Neuron (in vitro differentiated cells): ENCODE results near the gene TTBK1.

Source experiments
- H2AFZ ChIP-seq: one replicate; pipeline ENCODE4 v1.6.1; 2013; ENCODE audit warnings: low read depth, mild to moderate bottlenecking, inconsistent platforms, low read length, moderate library complexity
- H3K27me3 ChIP-seq: one replicate; pipeline ENCODE4 v1.6.1; 2013; ENCODE audit warnings: low read length; ENCODE audit not compliant: insufficient read depth
- H3K36me3 ChIP-seq: one replicate; pipeline ENCODE4 v1.6.1; 2013; ENCODE audit warnings: low read length; ENCODE audit not compliant: insufficient read depth
- H3K4me1 ChIP-seq: one replicate; pipeline ENCODE4 v1.6.1; 2013; ENCODE audit warnings: low read length; ENCODE audit not compliant: insufficient read depth
- H3K4me3 ChIP-seq: 2 replicates; pipeline ENCODE4 v1.5.1; 2013; ENCODE audit warnings: mild to moderate bottlenecking, low read length, moderate library complexity
- H3K9me3 ChIP-seq: one replicate; pipeline ENCODE4 v1.6.1; 2013; ENCODE audit warnings: low read length

Gene TTBK1

GRCh38 chr6:43229803-43230620, 13.3 kb upstream of the TTBK1 start:
- H3K4me3 ChIP-seq: peak overlapping the region; percentile 60
- no peaks in the 10 kb centered on the region for H3K9me3 ChIP-seq
- H2AFZ ChIP-seq: peak overlapping the region; percentile 97
- H3K36me3 ChIP-seq: peaks cover 3% of the 10 kb centered on the region
- peaks cover 3% of the 10 kb centered on the region for H3K4me1 ChIP-seq
- no peaks in the 10 kb centered on the region for H3K27me3 ChIP-seq

- Histone ChIP-seq H3K36me3 (no peaks in the 10 kb centered on the region), H2AFZ (no peak overlapping the region), H3K4me3 (no peak overlapping the region), H3K27me3 (no peaks in the 10 kb centered on the region), H3K4me1 (peaks cover 3% of the 10 kb centered on the region), H3K9me3 (no peaks in the 10 kb centered on the region)
Observed at GRCh38 chr6:43231053-43231452, 12.2 kb upstream of the TTBK1 start.

GRCh38 chr6:43231735-43232450, 11.4 kb upstream of the TTBK1 start:
- Histone ChIP-seq H3K9me3 (no peaks in the 10 kb centered on the region), H3K4me3 (no peak overlapping the region), H3K36me3 (no peaks in the 10 kb centered on the region), H3K27me3 (no peaks in the 10 kb centered on the region), H3K4me1 (peaks cover 3% of the 10 kb centered on the region), H2AFZ (no peak overlapping the region)

- no peak overlapping the region for H3K4me3 ChIP-seq
- peaks cover 7% of the 10 kb centered on the region for H3K27me3 ChIP-seq
Observed at GRCh38 chr6:43235841-43236240, 7.4 kb upstream of the TTBK1 start.

GRCh38 chr6:43239054-43239453, 4.2 kb upstream of the TTBK1 start:
- Histone ChIP-seq H2AFZ (no peak overlapping the region), H3K27me3 (peaks cover 19% of the 10 kb centered on the region), H3K4me1 (peaks cover 6% of the 10 kb centered on the region), H3K4me3 (no peak overlapping the region), H3K9me3 (no peaks in the 10 kb centered on the region), H3K36me3 (no peaks in the 10 kb centered on the region)

More at GRCh38 chr6:43235841-43236240, 7.4 kb upstream of the TTBK1 start:
- Histone ChIP-seq H3K4me1 (no peaks in the 10 kb centered on the region), H3K9me3 (no peaks in the 10 kb centered on the region), H2AFZ (no peak overlapping the region), H3K36me3 (no peaks in the 10 kb centered on the region)

- H3K9me3 ChIP-seq: no peaks in the 10 kb centered on the region
- peaks cover 19% of the 10 kb centered on the region for H3K27me3 ChIP-seq
- peaks cover 11% of the 10 kb centered on the region for H3K4me1 ChIP-seq
- H3K4me3 ChIP-seq: no peak overlapping the region
- no peaks in the 10 kb centered on the region for H3K36me3 ChIP-seq
- H2AFZ ChIP-seq: no peak overlapping the region
Observed at GRCh38 chr6:43240950-43241349, 2.3 kb upstream of the TTBK1 start.

GRCh38 chr6:43241446-43241845, 1.8 kb upstream of the TTBK1 start:
- H3K27me3 ChIP-seq: peaks cover 19% of the 10 kb centered on the region
- no peaks in the 10 kb centered on the region for H3K36me3 ChIP-seq
- H3K4me1 ChIP-seq: peaks cover 16% of the 10 kb centered on the region

GRCh38 chr6:43243664-43244321, 512 bp downstream of the TTBK1 start:
- H3K9me3 ChIP-seq: no peaks in the 10 kb centered on the region
- peaks cover 11% of the 10 kb centered on the region for H3K27me3 ChIP-seq
- no peak overlapping the region for H2AFZ ChIP-seq
- H3K4me3 ChIP-seq: peak overlapping the region; percentile 43
- peaks cover 24% of the 10 kb centered on the region for H3K4me1 ChIP-seq
- H3K36me3 ChIP-seq: no peaks in the 10 kb centered on the region

More at GRCh38 chr6:43241446-43241845, 1.8 kb upstream of the TTBK1 start:
- no peak overlapping the region for H2AFZ ChIP-seq
- H3K4me3 ChIP-seq: no peak overlapping the region
- no peaks in the 10 kb centered on the region for H3K9me3 ChIP-seq

GRCh38 chr6:43246301-43247113, 3.2 kb downstream of the TTBK1 start:
- no peaks in the 10 kb centered on the region for H3K36me3 ChIP-seq
- peaks cover 34% of the 10 kb centered on the region for H3K4me1 ChIP-seq
- H2AFZ ChIP-seq: peak overlapping the region; percentile 42
- H3K9me3 ChIP-seq: no peaks in the 10 kb centered on the region
- H3K4me3 ChIP-seq: peak overlapping the region; percentile 78
- peaks cover 6% of the 10 kb centered on the region for H3K27me3 ChIP-seq

GRCh38 chr6:43247114-43247999, 4.1 kb downstream of the TTBK1 start:
- peak overlapping the region; percentile 42 for H2AFZ ChIP-seq
- H3K4me3 ChIP-seq: peak overlapping the region; percentile 78
- peaks cover 37% of the 10 kb centered on the region for H3K4me1 ChIP-seq
- no peaks in the 10 kb centered on the region for H3K27me3 ChIP-seq
- H3K36me3 ChIP-seq: no peaks in the 10 kb centered on the region
- H3K9me3 ChIP-seq: no peaks in the 10 kb centered on the region

GRCh38 chr6:43248101-43248500, 4.8 kb downstream of the TTBK1 start:
- Histone ChIP-seq H3K4me1 (peaks cover 36% of the 10 kb centered on the region), H3K27me3 (no peaks in the 10 kb centered on the region), H3K36me3 (no peaks in the 10 kb centered on the region), H3K4me3 (peak overlapping the region; percentile 78), H3K9me3 (no peaks in the 10 kb centered on the region), H2AFZ (peak overlapping the region; percentile 42)

- no peak overlapping the region for H3K4me3 ChIP-seq
- H3K27me3 ChIP-seq: no peaks in the 10 kb centered on the region
- H3K36me3 ChIP-seq: peaks cover under 1% of the 10 kb centered on the region
- H3K9me3 ChIP-seq: no peaks in the 10 kb centered on the region
- H3K4me1 ChIP-seq: peaks cover 34% of the 10 kb centered on the region
- H2AFZ ChIP-seq: no peak overlapping the region
Observed at GRCh38 chr6:43248791-43249190, 5.5 kb downstream of the TTBK1 start.
